GM12865 (cell line): Measurements from ENCODE around the gene NANOGP8.

ENCODE experiments used
- DNase-seq: peaks from one replicate; pipeline ENCODE4 v3.0.0; 2010; ENCODE audit warnings: low read depth
- H3K4me3 ChIP-seq: 2 replicates; pipeline ENCODE4 v1.5.1; 2011; ENCODE audit warnings: mild to moderate bottlenecking, low read depth, low read length, control low read depth
- CTCF ChIP-seq: IDR thresholded peaks from 2 replicates; pipeline ENCODE4 v1.5.1; 2011; ENCODE audit warnings: low read length, control low read depth, low read depth, inconsistent platforms; ENCODE audit not compliant: insufficient read depth; ENCODE audit errors: missing control alignments

The NANOGP8 gene

DNA sequence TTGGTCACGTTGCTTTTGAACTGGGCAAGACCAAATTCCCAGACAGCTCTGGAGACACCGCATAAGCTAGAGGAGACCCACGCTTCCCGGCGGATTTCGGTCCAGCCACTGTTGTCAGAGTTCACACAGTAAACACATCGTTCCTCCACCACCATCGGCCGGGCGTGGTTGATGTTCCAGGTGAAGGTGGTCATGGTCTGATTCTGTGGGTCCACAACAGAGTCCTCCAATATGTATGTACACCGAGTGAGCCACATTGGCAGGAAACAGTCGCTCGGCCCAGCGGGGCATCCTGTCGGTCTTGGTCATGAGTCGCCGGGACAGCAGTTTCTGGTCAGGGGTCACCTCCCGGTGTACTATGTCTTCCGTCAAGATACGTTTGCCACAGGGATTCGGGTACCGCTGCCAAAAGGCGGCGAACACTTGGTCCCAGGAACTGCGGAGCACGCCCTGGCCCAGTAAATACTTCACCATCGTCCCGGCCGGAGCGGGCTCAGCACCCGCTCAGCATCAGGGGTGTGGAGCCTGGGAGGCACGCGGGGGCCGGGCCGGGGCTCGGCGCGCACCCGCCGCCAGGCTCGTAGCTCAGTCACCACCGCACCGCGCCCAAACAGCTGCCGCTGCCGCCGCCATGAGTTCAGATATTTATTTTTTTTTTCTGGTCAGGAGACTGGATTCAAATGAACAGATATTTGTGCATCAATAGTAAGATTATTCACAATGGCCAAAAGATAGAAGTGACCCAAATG lies 36.7 kb upstream of the NANOGP8 start:
- DNase-seq = no peak
- TF ChIP-seq CTCF = no peak
- no peak overlapping the region for H3K4me3 ChIP-seq

DNA sequence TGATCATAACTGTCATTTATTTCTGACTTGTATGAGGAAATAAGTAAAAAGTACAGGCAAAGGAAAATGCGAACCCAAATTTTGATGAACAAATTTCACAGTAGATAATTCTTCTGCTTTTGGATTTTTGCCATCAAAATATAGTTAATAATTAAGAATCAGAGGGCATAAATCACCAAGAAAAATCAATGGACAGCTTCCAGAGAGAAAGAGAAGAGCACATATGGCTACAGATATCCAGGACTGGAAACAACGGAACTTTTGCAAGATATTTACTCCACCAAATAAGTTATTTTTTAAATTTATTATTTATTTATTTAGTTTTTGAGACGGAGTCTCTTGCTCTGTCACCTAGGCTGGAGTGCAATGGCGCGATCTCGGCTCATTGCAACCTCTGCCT lies 35.1 kb upstream of the NANOGP8 start:
- no peak for DNase-seq
- TF ChIP-seq CTCF = no peak
- H3K4me3 ChIP-seq = no peak overlapping the region

GRCh38 chr15:35118960-35119359 lies 33.9 kb upstream of the NANOGP8 start:
- no peak for DNase-seq
- no peak for TF ChIP-seq CTCF

GRCh38 chr15:35117543-35118265 lies 32.6 kb upstream of the NANOGP8 start:
- DNase-seq = no peak
- no peak overlapping the region for H3K4me3 ChIP-seq
- TF ChIP-seq CTCF = no peak

More at GRCh38 chr15:35118960-35119359, 33.9 kb upstream of the NANOGP8 start:
- H3K4me3 ChIP-seq = no peak overlapping the region

- TF ChIP-seq CTCF = no peak
- H3K4me3 ChIP-seq = no peak overlapping the region
- DNase-seq = no peak
These were observed 30.1 kb upstream of the NANOGP8 start for GRCh38 chr15:35115155-35115725.

DNA sequence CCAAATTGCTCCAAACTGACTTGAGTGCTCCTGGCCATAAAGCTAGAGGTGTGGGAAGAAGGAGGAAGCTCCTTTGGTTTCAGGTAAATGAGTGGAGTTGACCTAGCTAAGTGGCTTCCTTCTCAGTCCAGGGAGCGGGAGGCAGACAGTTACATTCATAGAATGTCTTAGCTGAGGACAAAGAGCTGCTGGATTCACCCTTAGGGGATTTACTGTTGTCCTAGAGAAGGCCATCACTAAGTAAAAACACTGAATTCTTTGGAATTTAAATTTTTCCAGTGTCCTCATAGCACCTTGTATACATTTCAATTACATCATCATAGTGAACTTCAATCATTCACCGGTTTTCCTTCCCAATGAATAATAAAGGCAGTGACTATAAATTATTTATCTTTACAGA lies 27.3 kb upstream of the NANOGP8 start:
- no peak for TF ChIP-seq CTCF
- DNase-seq = no peak
- no peak overlapping the region for H3K4me3 ChIP-seq
